Inferior parietal cortex (tissue), 1 donor: Measurements from ENCODE around the gene MINDY1.

Experiments
- DNase-seq: peaks from one replicate; pipeline ENCODE4 v3.0.0-alpha.2; 2016; ENCODE audit errors: extremely low spot score

Gene MINDY1

GRCh38 chr1:151011154-151011850, 4.6 kb upstream of the MINDY1 start:
- no peak for DNase-seq

- no peak for DNase-seq
Observed at GRCh38 chr1:151010346-151010726, 3.6 kb upstream of the MINDY1 start.

- no peak for DNase-seq
Observed at GRCh38 chr1:151009674-151010345, 3.1 kb upstream of the MINDY1 start.

DNA sequence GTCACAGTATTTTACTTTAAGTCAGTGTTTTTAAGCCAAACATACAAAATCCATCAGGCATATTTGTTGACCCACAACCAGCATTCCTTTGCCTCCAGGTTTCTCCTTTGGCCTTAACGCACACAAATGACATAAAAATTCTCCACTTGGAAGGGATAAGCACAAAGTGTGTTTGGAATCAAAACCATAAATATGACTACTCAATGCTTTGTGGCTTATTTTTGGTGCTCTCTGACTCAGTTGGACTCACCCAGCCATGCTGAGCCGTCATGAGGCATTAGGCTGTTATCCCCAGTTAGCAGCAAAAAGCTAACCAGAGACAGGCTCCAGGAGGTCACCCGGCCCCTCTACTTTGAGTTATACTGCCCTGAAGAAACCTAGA, 2.5 kb upstream of the MINDY1 start:
- DNase-seq: no peak

GRCh38 chr1:151008244-151009205, 1.8 kb upstream of the MINDY1 start, which contains the start of gene PRUNE1:
PRUNE1 (plus strand) TSS chr1:151008449; CDS start chr1:151008633, 184 bp downstream.
- peak; percentile 97 for DNase-seq

GRCh38 chr1:151007853-151008243, 1.1 kb upstream of the MINDY1 start:
- no peak for DNase-seq

DNA sequence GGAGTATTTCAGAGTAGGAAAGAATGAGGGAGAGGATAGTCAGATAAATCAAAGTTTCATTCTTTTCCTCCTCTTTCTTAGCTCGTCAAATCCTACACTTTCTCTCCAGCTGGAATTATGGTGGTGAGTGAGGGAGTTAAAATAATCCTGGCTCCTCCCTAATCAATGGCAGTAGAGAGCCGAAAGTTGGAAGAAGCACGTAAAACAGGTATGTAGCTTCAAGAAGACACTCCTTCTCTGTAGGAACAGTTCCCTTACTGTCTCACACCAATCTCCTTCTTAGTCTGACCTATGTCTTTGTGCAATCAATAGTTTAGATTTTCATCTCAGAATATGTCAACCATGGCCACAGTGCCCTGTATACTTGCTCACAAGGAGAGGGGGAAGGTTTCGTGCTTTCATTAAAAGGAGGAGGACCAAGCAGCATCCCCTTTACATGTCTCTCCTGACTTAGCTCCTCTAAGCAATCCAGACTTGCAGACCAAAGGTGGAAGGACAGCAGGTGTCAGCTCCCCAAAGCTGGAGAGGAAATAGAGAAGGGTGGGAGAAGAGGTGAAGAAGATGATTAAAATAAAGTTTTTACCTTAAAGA, 878 bp downstream of the MINDY1 start:
- peak; percentile 32 for DNase-seq

- DNase-seq: no peak
Observed at GRCh38 chr1:151003180-151003579, 3.5 kb downstream of the MINDY1 start.

DNA sequence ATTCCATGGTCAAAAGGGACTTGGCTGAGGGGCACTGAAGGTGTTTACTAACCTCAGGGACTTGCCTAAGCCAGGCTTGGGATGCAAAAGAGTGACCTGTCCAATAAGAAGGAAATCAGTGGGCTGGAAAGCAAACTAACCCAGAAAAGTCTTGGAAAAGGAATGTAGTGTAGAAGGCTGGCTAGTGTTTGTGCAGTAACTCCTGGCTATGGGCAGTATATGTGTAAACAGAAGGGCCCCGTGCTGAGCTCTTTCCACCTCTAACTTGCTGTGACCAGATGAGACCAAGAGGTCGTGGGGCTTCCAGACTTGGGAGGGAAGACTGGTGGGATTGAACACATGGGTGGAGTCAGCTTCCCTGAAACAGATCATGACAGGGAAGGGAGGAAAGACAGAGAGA, 4.1 kb downstream of the MINDY1 start:
- no peak for DNase-seq

DNA sequence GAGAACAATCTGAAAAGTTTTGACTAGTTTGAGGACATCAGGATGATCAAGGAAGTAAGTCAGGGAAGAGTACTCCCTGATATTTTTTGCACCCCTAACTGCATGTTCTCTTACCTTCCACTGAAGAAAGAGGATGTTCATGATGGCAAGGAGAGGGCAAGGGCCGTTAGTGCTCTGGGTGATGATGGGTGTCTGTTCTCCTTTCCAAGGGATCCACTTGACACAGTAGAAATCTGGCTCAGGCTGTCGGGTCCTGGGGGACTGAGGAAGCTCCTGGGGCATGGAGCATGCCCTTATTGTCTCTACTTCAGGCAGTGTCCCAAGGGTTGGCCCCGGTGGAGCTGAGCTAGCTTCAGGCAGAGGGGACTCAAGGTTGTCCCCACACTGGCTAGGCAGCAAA, 4.7 kb downstream of the MINDY1 start:
- DNase-seq: no peak

- DNase-seq: no peak
Observed at GRCh38 chr1:151001602-151002001, 5.1 kb downstream of the MINDY1 start.

DNA sequence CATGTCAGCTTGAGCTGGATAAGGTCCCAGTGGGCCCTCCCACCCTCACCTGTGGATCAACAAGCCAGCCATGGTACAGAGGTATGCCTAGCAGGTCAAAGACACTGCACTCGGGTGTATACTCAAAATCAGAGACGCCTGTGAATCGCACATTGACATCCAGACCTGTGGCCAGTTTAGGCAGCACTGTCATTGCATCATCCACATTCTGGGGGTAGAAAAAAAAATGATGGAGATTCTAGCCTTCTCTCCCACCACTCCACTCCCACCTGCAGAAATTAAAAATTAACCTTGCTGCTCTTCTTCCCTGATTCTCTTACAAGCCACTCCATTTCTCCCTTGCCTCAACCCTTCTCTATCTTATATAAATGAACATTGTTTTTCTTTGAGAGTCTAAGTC, 6.3 kb downstream of the MINDY1 start:
- DNase-seq: no peak

DNA sequence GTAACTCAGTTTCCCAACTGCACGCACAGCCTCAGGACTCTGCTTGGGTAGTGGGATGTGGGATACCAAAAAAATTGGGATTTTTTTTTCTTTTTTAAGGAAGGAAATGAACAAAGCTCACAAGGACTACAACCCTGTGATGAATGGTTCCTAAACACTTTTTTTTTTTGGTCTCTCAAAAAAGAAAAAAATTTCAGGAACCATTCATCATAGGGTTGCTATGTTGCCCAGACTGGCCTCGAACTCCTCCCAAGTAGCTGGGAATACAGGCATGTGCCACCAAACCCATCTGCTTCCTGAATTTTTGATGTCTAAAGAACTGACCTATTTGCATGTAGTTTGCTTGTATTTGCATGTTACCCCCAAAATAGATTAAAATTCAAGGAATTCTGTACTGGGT, 6.8 kb downstream of the MINDY1 start:
- no peak for DNase-seq

- peak; percentile 47 for DNase-seq
Observed at GRCh38 chr1:150999051-150999674, 7.5 kb downstream of the MINDY1 start.

DNA sequence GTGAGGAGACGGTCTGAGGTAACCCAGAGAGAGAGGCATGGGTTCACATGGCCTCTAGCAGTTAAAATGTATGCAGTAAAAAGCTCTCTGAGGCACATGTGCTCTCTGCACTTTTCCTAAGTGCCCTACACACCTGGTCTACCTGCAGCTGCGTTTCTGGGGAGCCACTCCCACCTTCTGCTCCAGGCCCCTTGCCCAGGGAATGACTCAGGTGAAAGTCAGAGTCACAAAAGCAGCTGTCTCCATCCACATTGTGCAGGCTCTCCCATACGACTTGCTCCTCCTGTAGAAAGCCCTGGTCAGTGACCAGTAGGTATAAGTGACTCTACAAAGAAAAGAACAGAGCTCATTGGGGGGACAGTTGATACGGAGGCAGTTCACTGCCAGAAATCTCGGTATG, 8.8 kb downstream of the MINDY1 start:
- DNase-seq: no peak

DNA sequence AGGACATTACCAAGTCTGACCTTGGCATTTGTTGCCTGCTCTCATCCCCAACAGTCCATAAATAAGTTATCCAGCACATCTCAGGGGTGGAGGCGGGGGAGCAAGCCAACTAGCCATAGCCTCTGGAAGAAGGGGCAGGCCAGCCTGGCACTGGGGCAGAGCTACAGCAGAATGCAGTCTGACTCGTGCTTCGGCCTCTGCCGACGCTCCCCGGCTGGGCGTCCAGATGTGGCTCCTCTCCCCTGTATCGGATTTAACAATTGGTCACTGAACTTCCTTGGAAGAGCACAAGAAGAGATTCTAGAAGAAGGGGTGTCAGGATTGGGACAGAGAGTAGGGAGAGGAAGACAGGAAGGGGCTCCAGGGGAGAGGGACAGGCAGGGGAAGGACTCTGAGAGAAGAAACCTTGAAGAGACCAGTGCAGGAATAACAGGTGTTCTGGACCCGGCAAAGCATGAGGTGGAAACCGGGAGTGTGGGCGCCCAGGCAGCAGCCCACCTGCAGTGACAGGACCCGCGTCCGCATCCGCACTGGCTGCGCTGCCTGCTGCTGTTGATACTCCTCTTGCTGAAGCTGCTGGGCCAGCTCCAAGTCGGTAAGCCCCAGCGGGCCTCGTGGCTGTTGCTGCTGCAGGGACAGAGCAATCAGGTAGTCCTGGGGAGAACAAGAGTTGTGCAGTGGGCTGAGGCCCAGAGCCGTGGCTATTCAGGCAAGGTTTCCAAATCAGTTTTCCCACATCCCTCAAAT, 9.4 kb downstream of the MINDY1 start:
- no peak for DNase-seq

- DNase-seq: peak; percentile 69
Observed at GRCh38 chr1:150995896-150996295, 10.8 kb downstream of the MINDY1 start.

GRCh38 chr1:150995460-150995859, 11.2 kb downstream of the MINDY1 start:
- no peak for DNase-seq

GRCh38 chr1:150994248-150994647, 12.5 kb downstream of the MINDY1 start:
- no peak for DNase-seq

GRCh38 chr1:150992626-150993025, 14.1 kb downstream of the MINDY1 start:
- no peak for DNase-seq

- DNase-seq: no peak
Observed at GRCh38 chr1:150987924-150988323, 18.8 kb downstream of the MINDY1 start.
